SK-N-SH treated with all-trans-retinoic acid at 6 μM for 48 hours (cell line): ENCODE measurements around the gene ETS1.

Experiments used
- ATAC-seq: fragments of 200-7000 bp; cut with Tn5 transposase; 3 replicates; pipeline ENCODE4 v1.9.1; 2020; ENCODE audit warnings: mild to moderate bottlenecking, moderate library complexity
- BACH2 ChIP-seq: fragments of 250-450 bp; sonication (Bioruptor Pico); IDR thresholded peaks from 2 replicates; pipeline ENCODE4 v1.9.0; 2021; ENCODE audit warnings: mild to moderate bottlenecking, borderline replicate concordance
- CSDC2 ChIP-seq: fragments of 250-450 bp; sonication (Bioruptor Pico); IDR thresholded peaks from 2 replicates; pipeline ENCODE4 v1.5.0; 2020; ENCODE audit warnings: mild to moderate bottlenecking, moderate library complexity
- ESRRG ChIP-seq: fragments of 250-450 bp; sonication (Bioruptor Pico); IDR thresholded peaks from 2 replicates; pipeline ENCODE4 v1.6.1; 2021; ENCODE audit warnings: mild to moderate bottlenecking
- ISL1 ChIP-seq: fragments of 250-450 bp; sonication (Bioruptor Pico); IDR thresholded peaks from 2 replicates; pipeline ENCODE4 v2.1.2; 2022; ENCODE audit warnings: mild to moderate bottlenecking, moderate library complexity
- OSR1 ChIP-seq: fragments of 250-450 bp; sonication (Bioruptor Pico); IDR thresholded peaks from 2 replicates; pipeline ENCODE4 v1.8.0; 2022; ENCODE audit warnings: moderate library complexity, mild to moderate bottlenecking, inconsistent platforms
- PPARA ChIP-seq: fragments of 250-450 bp; sonication (Bioruptor Pico); IDR thresholded peaks from 2 replicates; pipeline ENCODE4 v1.5.0; 2020; ENCODE audit warnings: mild to moderate bottlenecking, borderline replicate concordance
- SNAI2 ChIP-seq: fragments of 250-450 bp; sonication (Bioruptor Pico); IDR thresholded peaks from 2 replicates; pipeline ENCODE4 v1.5.0; 2020; ENCODE audit warnings: mild to moderate bottlenecking, moderate library complexity
- TCF4 ChIP-seq: fragments of 250-450 bp; sonication (Bioruptor Pico); IDR thresholded peaks from 2 replicates; pipeline ENCODE4 v1.8.0; 2021; ENCODE audit warnings: mild to moderate bottlenecking, moderate library complexity, borderline replicate concordance
- TOX ChIP-seq: fragments of 250-450 bp; sonication (Bioruptor Pico); IDR thresholded peaks from 2 replicates; pipeline ENCODE4 v1.8.0; 2021; ENCODE audit warnings: mild to moderate bottlenecking, moderate library complexity, borderline replicate concordance
- TSHZ2 ChIP-seq: fragments of 250-450 bp; sonication (Bioruptor Pico); IDR thresholded peaks from 2 replicates; pipeline ENCODE4 v1.5.0; 2020; ENCODE audit warnings: mild to moderate bottlenecking, moderate library complexity
- ZC3H10 ChIP-seq: fragments of 250-450 bp; sonication (Bioruptor Pico); IDR thresholded peaks from 2 replicates; pipeline ENCODE4 v1.5.1; 2021; ENCODE audit warnings: mild to moderate bottlenecking, moderate library complexity
- ZFP3 ChIP-seq: fragments of 250-450 bp; sonication (Bioruptor Pico); IDR thresholded peaks from 2 replicates; pipeline ENCODE4 v1.5.0; 2020; ENCODE audit warnings: mild to moderate bottlenecking, moderate library complexity
- ZNF565 ChIP-seq: fragments of 450-650 bp; formaldehyde crosslinking; conservative IDR thresholded peaks from 2 replicates; pipeline ENCODE4 v1.5.0; 2020; ENCODE audit warnings: low read depth, mild to moderate bottlenecking, moderate library complexity
- ZNF70 ChIP-seq: fragments of 450-650 bp; formaldehyde crosslinking; IDR thresholded peaks from 2 replicates; pipeline ENCODE4 v1.5.0; 2020; ENCODE audit warnings: mild to moderate bottlenecking, moderate library complexity
- ZNF8 ChIP-seq: fragments of 450-650 bp; formaldehyde crosslinking; IDR thresholded peaks from 2 replicates; pipeline ENCODE4 v1.5.0; 2020; ENCODE audit warnings: mild to moderate bottlenecking, moderate library complexity
- TF ChIP-seq, protein P1 (sequence below): fragments of 250-450 bp; sonication (Bioruptor Pico); IDR thresholded peaks from 2 replicates; pipeline ENCODE4 v1.8.0; 2021; ENCODE audit warnings: low read depth, mild to moderate bottlenecking, moderate library complexity, borderline replicate concordance
- TF ChIP-seq, protein P2 (sequence below): fragments of 250-450 bp; sonication (Bioruptor Pico); IDR thresholded peaks from 2 replicates; pipeline ENCODE4 v1.5.1; 2021; ENCODE audit warnings: mild to moderate bottlenecking, moderate library complexity
- TF ChIP-seq, protein P3 (sequence below): fragments of 250-450 bp; sonication (Bioruptor Pico); IDR thresholded peaks from 2 replicates; pipeline ENCODE4 v1.8.0; 2020; ENCODE audit warnings: mild to moderate bottlenecking, moderate library complexity, borderline replicate concordance

ETS1 gene

DNA sequence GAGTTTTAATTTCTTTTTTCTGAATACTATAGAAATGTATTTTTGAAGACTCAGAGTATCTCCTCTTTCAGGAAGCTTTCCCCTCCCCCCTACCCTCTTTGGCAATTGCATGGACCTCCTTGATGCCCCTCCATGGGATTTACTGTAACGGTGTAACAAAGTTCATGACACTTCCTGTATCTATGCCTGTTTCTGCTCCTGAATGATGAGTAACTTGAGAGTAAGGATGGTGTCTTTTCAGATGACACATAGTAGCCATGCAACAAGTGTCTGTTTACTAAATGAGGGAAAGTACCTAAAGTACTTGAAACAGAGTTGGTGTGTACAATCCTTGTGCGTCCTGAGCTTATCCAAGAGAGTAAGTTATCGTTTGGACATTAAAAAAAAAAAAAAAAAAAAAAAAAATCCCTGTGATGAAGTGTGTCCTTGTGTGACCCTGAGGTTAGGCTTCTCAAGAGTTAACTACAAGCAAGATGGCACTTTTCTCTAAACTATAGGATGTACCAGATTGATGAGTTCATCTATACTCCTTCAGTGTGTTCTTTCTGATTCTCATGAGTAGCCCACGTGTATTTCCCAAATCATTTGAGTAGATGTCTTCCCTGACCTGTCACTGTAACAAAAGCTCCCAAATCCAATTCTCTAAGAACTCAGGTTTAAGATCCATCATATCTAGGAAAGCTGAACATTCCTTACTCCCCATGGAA lies 7.4 kb downstream of the ETS1 start:
- no peak for ATAC-seq
- no peak for TF ChIP-seq ESRRG (CRISPR knock-in tag)
- TF ChIP-seq, protein P1, sequence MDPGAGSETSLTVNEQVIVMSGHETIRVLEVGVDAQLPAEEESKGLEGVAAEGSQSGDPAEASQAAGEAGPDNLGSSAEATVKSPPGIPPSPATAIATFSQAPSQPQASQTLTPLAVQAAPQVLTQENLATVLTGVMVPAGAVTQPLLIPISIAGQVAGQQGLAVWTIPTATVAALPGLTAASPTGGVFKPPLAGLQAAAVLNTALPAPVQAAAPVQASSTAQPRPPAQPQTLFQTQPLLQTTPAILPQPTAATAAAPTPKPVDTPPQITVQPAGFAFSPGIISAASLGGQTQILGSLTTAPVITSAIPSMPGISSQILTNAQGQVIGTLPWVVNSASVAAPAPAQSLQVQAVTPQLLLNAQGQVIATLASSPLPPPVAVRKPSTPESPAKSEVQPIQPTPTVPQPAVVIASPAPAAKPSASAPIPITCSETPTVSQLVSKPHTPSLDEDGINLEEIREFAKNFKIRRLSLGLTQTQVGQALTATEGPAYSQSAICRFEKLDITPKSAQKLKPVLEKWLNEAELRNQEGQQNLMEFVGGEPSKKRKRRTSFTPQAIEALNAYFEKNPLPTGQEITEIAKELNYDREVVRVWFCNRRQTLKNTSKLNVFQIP (CRISPR knock-in tag) = no peak
- TF ChIP-seq ZNF8 (CRISPR knock-in tag) = no peak
- no peak for TF ChIP-seq OSR1 (CRISPR knock-in tag)
- TF ChIP-seq ZFP3 = no peak
- no peak for TF ChIP-seq ZNF565
- no peak for TF ChIP-seq TOX (CRISPR knock-in tag)
- TF ChIP-seq TSHZ2 = no peak
- TF ChIP-seq ZC3H10 (CRISPR knock-in tag) = no peak
- TF ChIP-seq, protein P2, sequence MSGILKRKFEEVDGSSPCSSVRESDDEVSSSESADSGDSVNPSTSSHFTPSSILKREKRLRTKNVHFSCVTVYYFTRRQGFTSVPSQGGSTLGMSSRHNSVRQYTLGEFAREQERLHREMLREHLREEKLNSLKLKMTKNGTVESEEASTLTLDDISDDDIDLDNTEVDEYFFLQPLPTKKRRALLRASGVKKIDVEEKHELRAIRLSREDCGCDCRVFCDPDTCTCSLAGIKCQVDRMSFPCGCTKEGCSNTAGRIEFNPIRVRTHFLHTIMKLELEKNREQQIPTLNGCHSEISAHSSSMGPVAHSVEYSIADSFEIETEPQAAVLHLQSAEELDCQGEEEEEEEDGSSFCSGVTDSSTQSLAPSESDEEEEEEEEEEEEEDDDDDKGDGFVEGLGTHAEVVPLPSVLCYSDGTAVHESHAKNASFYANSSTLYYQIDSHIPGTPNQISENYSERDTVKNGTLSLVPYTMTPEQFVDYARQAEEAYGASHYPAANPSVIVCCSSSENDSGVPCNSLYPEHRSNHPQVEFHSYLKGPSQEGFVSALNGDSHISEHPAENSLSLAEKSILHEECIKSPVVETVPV (CRISPR knock-in tag) = no peak

- ATAC-seq = no peak
- TF ChIP-seq CSDC2 (CRISPR knock-in tag) = no peak
- TF ChIP-seq ZNF8 (CRISPR knock-in tag) = no peak
- no peak for TF ChIP-seq SNAI2 (CRISPR knock-in tag)
- TF ChIP-seq ZFP3 = no peak
- no peak for TF ChIP-seq ISL1 (CRISPR knock-in tag)
- no peak for TF ChIP-seq ESRRG (CRISPR knock-in tag)
- TF ChIP-seq, protein P2 (CRISPR knock-in tag) = no peak
- no peak for TF ChIP-seq TCF4 (CRISPR knock-in tag)
- TF ChIP-seq TOX (CRISPR knock-in tag) = no peak
- no peak for TF ChIP-seq PPARA (CRISPR knock-in tag)
- TF ChIP-seq, protein P3, sequence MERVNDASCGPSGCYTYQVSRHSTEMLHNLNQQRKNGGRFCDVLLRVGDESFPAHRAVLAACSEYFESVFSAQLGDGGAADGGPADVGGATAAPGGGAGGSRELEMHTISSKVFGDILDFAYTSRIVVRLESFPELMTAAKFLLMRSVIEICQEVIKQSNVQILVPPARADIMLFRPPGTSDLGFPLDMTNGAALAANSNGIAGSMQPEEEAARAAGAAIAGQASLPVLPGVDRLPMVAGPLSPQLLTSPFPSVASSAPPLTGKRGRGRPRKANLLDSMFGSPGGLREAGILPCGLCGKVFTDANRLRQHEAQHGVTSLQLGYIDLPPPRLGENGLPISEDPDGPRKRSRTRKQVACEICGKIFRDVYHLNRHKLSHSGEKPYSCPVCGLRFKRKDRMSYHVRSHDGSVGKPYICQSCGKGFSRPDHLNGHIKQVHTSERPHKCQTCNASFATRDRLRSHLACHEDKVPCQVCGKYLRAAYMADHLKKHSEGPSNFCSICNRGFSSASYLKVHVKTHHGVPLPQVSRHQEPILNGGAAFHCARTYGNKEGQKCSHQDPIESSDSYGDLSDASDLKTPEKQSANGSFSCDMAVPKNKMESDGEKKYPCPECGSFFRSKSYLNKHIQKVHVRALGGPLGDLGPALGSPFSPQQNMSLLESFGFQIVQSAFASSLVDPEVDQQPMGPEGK (CRISPR knock-in tag) = no peak
- no peak for TF ChIP-seq TSHZ2
- no peak for TF ChIP-seq BACH2 (CRISPR knock-in tag)
- no peak for TF ChIP-seq OSR1 (CRISPR knock-in tag)
- TF ChIP-seq ZNF70 = no peak
Observed at GRCh38 chr11:128576555-128576954, 10.8 kb downstream of the ETS1 start.
